ENCODE measurements around the gene CTSZ.

- no peak for TF ChIP-seq POLR2A (IDR thresholded peaks at IDR 0.05)
- TF ChIP-seq CTCF (IDR thresholded peaks at IDR 0.05 in 4 of 5, conservative IDR thresholded peaks at IDR 0.05 in 1 of 5), result no peak
Observed at GRCh38 chr20:58987790-58988564, 19.1 kb downstream of the CTSZ start.

Measured in gastrocnemius medialis (tissue), 4 donors.